WTC11 (cell line): ENCODE results near the gene ANO7.

Source experiments
- ATF2 ChIP-seq: sonication (generic); formaldehyde crosslinking; IDR thresholded peaks from 2 replicates; pipeline ENCODE4 v1.8.1; 2022; ENCODE audit warnings: low read depth, missing genetic modification reagents, borderline replicate concordance
- ATF3 ChIP-seq: sonication (generic); formaldehyde crosslinking; conservative IDR thresholded peaks from 2 replicates; pipeline ENCODE4 v1.8.1; 2022; ENCODE audit warnings: mild to moderate bottlenecking, missing genetic modification reagents
- ATF6 ChIP-seq: sonication (generic); formaldehyde crosslinking; IDR thresholded peaks from 2 replicates; pipeline ENCODE4 v1.8.1; 2023; ENCODE audit warnings: mild to moderate bottlenecking, missing genetic modification reagents
- CREB1 ChIP-seq: sonication (generic); formaldehyde crosslinking; IDR thresholded peaks from 2 replicates; pipeline ENCODE4 v1.8.0; 2023; ENCODE audit warnings: mild to moderate bottlenecking, missing genetic modification reagents
- CTCF ChIP-seq: fragments of 200-600 bp; IDR thresholded peaks from 2 replicates; pipeline ENCODE4 v1.8.0; 2022; ENCODE audit warnings: antibody characterized with exemption
- FOXJ3 ChIP-seq: sonication (generic); formaldehyde crosslinking; IDR thresholded peaks from 2 replicates; pipeline ENCODE4 v1.9.0; 2021; ENCODE audit warnings: missing genetic modification reagents, mild to moderate bottlenecking, borderline replicate concordance
- FOXP1 ChIP-seq: sonication (generic); formaldehyde crosslinking; IDR thresholded peaks from 2 replicates; pipeline ENCODE4 v1.8.0; 2022; ENCODE audit warnings: missing genetic modification reagents, mild to moderate bottlenecking, moderate library complexity, borderline replicate concordance
- HMGXB4 ChIP-seq: sonication (generic); formaldehyde crosslinking; IDR thresholded peaks from 2 replicates; pipeline ENCODE4 v1.8.1; 2023; ENCODE audit warnings: mild to moderate bottlenecking, moderate library complexity, missing genetic modification reagents
- NR1H2 ChIP-seq: sonication (generic); formaldehyde crosslinking; IDR thresholded peaks from 2 replicates; pipeline ENCODE4 v1.9.0; 2021; ENCODE audit warnings: mild to moderate bottlenecking, moderate library complexity, missing genetic modification reagents
- ZBTB43 ChIP-seq: sonication (generic); formaldehyde crosslinking; IDR thresholded peaks from 2 replicates; pipeline ENCODE4 v1.8.1; 2023; ENCODE audit warnings: mild to moderate bottlenecking, missing genetic modification reagents
- ZNF416 ChIP-seq: fragments of 250-450 bp; sonication (Bioruptor Pico); IDR thresholded peaks from 2 replicates; pipeline ENCODE4 v1.9.0; 2021; ENCODE audit warnings: mild to moderate bottlenecking, inconsistent platforms
- ZSCAN18 ChIP-seq: fragments of 250-450 bp; sonication (Bioruptor Pico); IDR thresholded peaks from 2 replicates; pipeline ENCODE4 v2.1.2; 2022; ENCODE audit warnings: mild to moderate bottlenecking, moderate library complexity

GRCh38 chr2:241214766-241215165 is 26.3 kb downstream of the ANO7 start:
- TF ChIP-seq ATF3 (no peak), CTCF (no peak), ATF2 (no peak), FOXP1 (CRISPR knock-in tag) (no peak), FOXJ3 (CRISPR knock-in tag) (no peak), NR1H2 (CRISPR knock-in tag) (no peak), ZBTB43 (CRISPR knock-in tag) (no peak), ZNF416 (no peak), HMGXB4 (CRISPR knock-in tag) (no peak), ATF6 (CRISPR knock-in tag) (no peak), CREB1 (CRISPR knock-in tag) (no peak), ZSCAN18 (CRISPR knock-in tag) (no peak)
